ENCODE measurements around the gene CORO7. TPM values are rescaled to one million over a fixed set of nuclear protein-coding genes. Genes with fewer than 3 reads are reported as not detected.

CORO7 gene
- total RNA-seq, 4 donors from 2014 or later: 46.8 to 330 (median 58.1) TPM

DNA sequence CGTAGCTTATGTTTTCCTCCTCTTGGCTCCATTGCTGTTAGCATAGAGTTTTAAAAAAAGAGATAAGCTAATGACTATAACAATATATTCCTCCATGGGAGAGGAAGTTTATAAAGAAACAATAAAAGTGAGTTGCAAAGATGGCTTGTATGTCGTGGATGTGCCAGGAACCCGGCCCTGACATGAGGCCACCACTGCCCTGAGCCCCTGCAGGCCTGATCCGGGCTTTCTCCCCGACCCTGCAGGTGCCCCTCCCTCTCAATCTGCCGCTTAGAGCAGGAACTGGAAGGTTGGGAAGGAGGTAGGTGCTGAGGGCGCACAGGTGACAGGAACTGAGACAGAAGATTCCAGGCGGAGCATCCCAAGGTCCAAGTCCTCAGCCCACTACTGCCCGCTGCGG, 76.9 kb downstream of the CORO7 start:
- TF ChIP-seq POLR2A (IDR thresholded peaks at IDR 0.05): no peak
- TF ChIP-seq POLR2AphosphoS5 (IDR thresholded peaks at IDR 0.05): no peak
- TF ChIP-seq, protein P1, sequence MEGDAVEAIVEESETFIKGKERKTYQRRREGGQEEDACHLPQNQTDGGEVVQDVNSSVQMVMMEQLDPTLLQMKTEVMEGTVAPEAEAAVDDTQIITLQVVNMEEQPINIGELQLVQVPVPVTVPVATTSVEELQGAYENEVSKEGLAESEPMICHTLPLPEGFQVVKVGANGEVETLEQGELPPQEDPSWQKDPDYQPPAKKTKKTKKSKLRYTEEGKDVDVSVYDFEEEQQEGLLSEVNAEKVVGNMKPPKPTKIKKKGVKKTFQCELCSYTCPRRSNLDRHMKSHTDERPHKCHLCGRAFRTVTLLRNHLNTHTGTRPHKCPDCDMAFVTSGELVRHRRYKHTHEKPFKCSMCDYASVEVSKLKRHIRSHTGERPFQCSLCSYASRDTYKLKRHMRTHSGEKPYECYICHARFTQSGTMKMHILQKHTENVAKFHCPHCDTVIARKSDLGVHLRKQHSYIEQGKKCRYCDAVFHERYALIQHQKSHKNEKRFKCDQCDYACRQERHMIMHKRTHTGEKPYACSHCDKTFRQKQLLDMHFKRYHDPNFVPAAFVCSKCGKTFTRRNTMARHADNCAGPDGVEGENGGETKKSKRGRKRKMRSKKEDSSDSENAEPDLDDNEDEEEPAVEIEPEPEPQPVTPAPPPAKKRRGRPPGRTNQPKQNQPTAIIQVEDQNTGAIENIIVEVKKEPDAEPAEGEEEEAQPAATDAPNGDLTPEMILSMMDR (IDR thresholded peaks at IDR 0.05): no peak
- no peak for TF ChIP-seq EP300 (IDR thresholded peaks at IDR 0.05; ENCODE audit: low read depth)
- no peak overlapping the region for H3K27ac ChIP-seq
- intact Hi-C loops (cut with DNase I; ENCODE audit: low total_unique reads): loop anchor here (10.0 kb wide), 1 partner anchor 135 kb away; no protein-coding TSS in a partner anchor
- in situ Hi-C loops (cut with MboI; ENCODE audit: low pct_ligation_motif_present in 1 of 4, low pct_unique_long_range_greater_than_20kb in 1 of 4, low sequenced_read_pairs in 3 of 4): loop anchor here in 1 of 4 donors (25.0 kb wide), 1 partner anchor 152 kb away; no protein-coding TSS in a partner anchor
- H3K9me3 ChIP-seq: no peaks in the 10 kb centered on the region
- H3K36me3 ChIP-seq: no peaks in the 10 kb centered on the region
- no peak overlapping the region for H3K4me3 ChIP-seq
- WGBS, 2 donors (ENCODE audit: low coverage in 1 of 2): 43 to 69% methylated on average over 4 to 10 of the region's 10 CpGs
- no peaks in the 10 kb centered on the region for H3K27me3 ChIP-seq
- DNase-seq: no peak
- H3K4me1 ChIP-seq: peaks cover 0 to 5% (median 0%) of the 10 kb centered on the region in 4 donors

DNA sequence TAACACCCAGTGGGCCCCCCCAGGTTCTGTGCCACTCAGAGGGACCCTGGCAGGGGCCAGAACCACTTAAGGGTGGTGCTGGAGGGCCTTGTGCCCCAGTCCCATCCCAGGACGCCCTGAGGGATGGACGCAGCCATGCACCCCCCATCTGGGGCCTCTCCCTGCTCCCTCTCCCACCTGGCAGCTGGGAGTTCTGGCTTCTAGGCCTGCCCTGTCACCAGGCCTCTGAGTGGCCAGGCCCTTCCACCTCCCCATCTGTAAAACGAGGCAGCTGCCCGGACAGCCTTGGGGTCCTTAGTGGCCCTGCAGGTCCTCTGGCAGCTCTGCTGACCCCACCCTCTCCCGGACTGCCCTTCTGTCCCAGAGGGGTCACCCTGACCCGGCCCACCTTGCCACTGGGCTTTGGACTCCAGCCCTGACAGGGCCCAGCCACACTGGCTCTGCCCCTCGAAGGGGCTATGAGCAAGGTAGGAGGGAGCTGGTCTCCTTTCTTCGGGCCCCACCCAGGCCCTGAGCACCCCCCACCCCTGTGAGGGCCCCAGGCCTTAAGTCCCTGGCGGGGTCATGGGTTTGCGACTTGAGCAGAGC, 77.6 kb downstream of the CORO7 start:
- H3K27me3 ChIP-seq: no peaks in the 10 kb centered on the region
- in situ Hi-C loops (cut with MboI; ENCODE audit: low pct_ligation_motif_present in 1 of 4, low pct_unique_long_range_greater_than_20kb in 1 of 4, low sequenced_read_pairs in 3 of 4): loop anchor here in 1 of 4 donors (25.0 kb wide), 1 partner anchor 152 kb away; no protein-coding TSS in a partner anchor
- H3K27ac ChIP-seq: no peak overlapping the region
- WGBS, 2 donors (ENCODE audit: low coverage in 1 of 2): 83% methylated on average over 10 of the region's 10 CpGs; no CpG with 5 or more reads in 1 of the 2 donors
- peaks cover 0 to 5% (median 0%) of the 10 kb centered on the region in 4 donors for H3K4me1 ChIP-seq
- H3K9me3 ChIP-seq: no peaks in the 10 kb centered on the region
- TF ChIP-seq, protein P1 (IDR thresholded peaks at IDR 0.05): no peak
- TF ChIP-seq POLR2A (IDR thresholded peaks at IDR 0.05) (no peak), POLR2AphosphoS5 (IDR thresholded peaks at IDR 0.05) (no peak), EP300 (IDR thresholded peaks at IDR 0.05; ENCODE audit: low read depth) (no peak)
- intact Hi-C loops (cut with DNase I; ENCODE audit: low total_unique reads): loop anchor here (10.0 kb wide), 1 partner anchor 134 kb away; no protein-coding TSS in a partner anchor
- no peak for DNase-seq
- no peaks in the 10 kb centered on the region for H3K36me3 ChIP-seq
- H3K4me3 ChIP-seq: no peak overlapping the region

DNA sequence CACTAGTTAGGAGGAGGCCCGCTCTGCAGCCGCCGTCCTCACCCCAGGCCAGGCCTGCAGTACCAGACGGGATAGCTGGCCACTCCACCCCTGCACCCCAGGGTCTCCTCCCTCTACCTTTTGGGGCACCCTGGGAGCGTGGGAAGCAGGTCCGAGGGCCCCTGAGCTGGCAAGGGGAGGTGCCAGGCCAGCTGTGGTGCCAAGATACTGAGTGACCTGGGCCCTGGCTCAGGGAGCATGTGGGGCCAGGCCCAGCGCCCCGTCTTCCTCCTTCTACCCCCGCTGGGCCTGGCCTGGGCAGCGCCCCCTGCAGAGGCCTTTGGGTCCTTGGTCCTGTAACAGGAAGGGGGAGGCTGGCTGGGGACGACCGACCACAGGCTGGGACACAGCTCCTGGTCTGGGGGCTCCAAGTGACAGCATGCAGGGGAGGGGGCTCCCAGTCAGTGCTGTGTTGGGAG, 78.2 kb downstream of the CORO7 start:
- DNase-seq: no peak
- Histone ChIP-seq H3K27me3 (no peaks in the 10 kb centered on the region), H3K27ac (no peak overlapping the region), H3K9me3 (no peaks in the 10 kb centered on the region), H3K36me3 (no peaks in the 10 kb centered on the region), H3K4me1 (peaks cover 0 to 5% (median 0%) of the 10 kb centered on the region in 4 donors), H3K4me3 (no peak overlapping the region)
- in situ Hi-C loops (cut with MboI; ENCODE audit: low pct_ligation_motif_present in 1 of 4, low pct_unique_long_range_greater_than_20kb in 1 of 4, low sequenced_read_pairs in 3 of 4): loop anchor here in 1 of 4 donors (25.0 kb wide), 1 partner anchor 151 kb away; no protein-coding TSS in a partner anchor
- no peak for TF ChIP-seq POLR2A (IDR thresholded peaks at IDR 0.05)
- no peak for TF ChIP-seq POLR2AphosphoS5 (IDR thresholded peaks at IDR 0.05)
- no peak for TF ChIP-seq EP300 (IDR thresholded peaks at IDR 0.05; ENCODE audit: low read depth)
- TF ChIP-seq, protein P1 (IDR thresholded peaks at IDR 0.05): no peak
- intact Hi-C loops (cut with DNase I; ENCODE audit: low total_unique reads): loop anchor here (10.0 kb wide), 1 partner anchor 133 kb away; no protein-coding TSS in a partner anchor
- WGBS, 2 donors (ENCODE audit: low coverage in 1 of 2): 91% methylated on average over 7 of the region's 12 CpGs; no CpG with 5 or more reads in 1 of the 2 donors

DNA sequence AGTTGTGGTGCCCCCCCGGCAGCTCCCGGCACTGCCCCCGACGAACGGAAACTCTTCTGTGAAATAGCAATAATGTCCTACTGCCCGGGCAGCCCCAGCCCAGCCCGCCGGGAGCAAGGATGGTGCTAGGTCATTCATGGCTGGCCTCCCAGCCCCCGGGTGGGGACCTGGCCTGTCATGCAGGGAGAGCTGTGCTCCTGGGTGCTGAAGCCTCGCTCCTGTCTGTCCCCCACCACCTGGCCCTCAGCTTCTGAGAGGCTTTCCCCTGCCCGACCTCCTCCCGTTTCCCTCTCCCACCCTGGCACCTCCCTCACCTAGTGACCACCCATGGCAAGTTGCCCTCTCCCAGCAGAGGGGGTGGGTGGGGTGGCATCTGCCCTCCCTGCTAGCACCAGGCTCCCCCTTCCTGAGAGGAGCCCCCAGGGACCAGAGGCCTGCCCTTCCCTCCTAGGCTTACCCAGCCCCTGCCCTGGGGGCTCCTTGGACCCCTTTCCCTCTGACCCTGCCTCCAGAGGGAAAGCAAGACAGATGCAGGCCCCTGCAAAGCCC, 78.8 kb downstream of the CORO7 start:
- intact Hi-C loops (cut with DNase I; ENCODE audit: low total_unique reads): loop anchor here (10.0 kb wide), 1 partner anchor 133 kb away; no protein-coding TSS in a partner anchor
- H3K4me3 ChIP-seq: no peak overlapping the region
- no peak for TF ChIP-seq POLR2AphosphoS5 (IDR thresholded peaks at IDR 0.05)
- no peak for TF ChIP-seq POLR2A (IDR thresholded peaks at IDR 0.05)
- DNase-seq: no peak
- peaks cover 4% of the 10 kb centered on the region for H3K27me3 ChIP-seq
- no peak overlapping the region for H3K27ac ChIP-seq
- H3K9me3 ChIP-seq: no peaks in the 10 kb centered on the region
- H3K36me3 ChIP-seq: no peaks in the 10 kb centered on the region
- in situ Hi-C loops (cut with MboI; ENCODE audit: low pct_ligation_motif_present in 1 of 4, low pct_unique_long_range_greater_than_20kb in 1 of 4, low sequenced_read_pairs in 3 of 4): loop anchor here in 1 of 4 donors (25.0 kb wide), 1 partner anchor 150 kb away; no protein-coding TSS in a partner anchor
- 87% methylated on average over 12 of the region's 12 CpGs; no CpG with 5 or more reads in 1 of the 2 donors for WGBS, 2 donors (ENCODE audit: low coverage in 1 of 2)
- H3K4me1 ChIP-seq: peaks cover 0 to 5% (median 0%) of the 10 kb centered on the region in 4 donors

Measured in transverse colon (tissue), 4 donors.